Stimulated activated naive CD8-positive, alpha-beta T cell treated with anti-CD3 and anti-CD28 coated beads, Interleukin-15, Interleukin-2, amounts not matched to agents 100 U/mL and 50 U/mL, for 24 hours (primary cell): ENCODE data around the gene SLC16A14.
"Not testable (repeated sequence)": the region's sequence is repeated elsewhere in the genome, so short reads cannot be mapped to it uniquely, and the experiment has no call there.

Experiments
- ATAC-seq: fragments of 150-1000 bp; cut with Tn5 transposase; one replicate; pipeline ENCODE4 v1.10.0; 2021
- DNase-seq: peaks from one replicate; pipeline ENCODE4 v3.0.0; 2021

Gene SLC16A14

GRCh38 chr2:230068651-230069055, at the start of gene SLC16A14:
TSS of gene SLC16A14 (minus strand) at chr2:230068924. CDS start at chr2:230059352, 9,572 bp downstream.
- ATAC-seq (peak; percentile 25), DNase-seq (peak; percentile 30)

- DNase-seq (no peak), ATAC-seq (no peak)
These were observed 38.0 kb upstream of the SLC16A14 start for GRCh38 chr2:230106771-230107170.

DNA sequence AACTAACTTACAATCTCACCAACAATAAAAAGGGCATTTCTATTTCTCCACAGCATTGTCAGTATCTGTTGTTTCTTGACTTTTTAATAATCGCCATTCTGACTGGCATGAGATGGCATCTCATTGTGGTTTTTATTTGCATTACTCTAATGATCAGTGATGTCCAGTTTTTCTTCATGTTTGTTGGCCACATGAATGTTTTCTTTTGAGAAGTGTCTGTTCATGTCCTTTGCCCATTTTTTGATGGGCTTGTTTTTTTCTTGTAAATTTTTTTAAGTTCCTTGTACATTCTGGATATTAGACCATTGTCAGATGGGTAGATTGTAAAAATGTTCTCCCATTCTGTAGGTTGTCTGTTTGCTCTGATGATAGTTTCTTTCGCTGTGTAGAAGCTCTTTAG, 33.2 kb upstream of the SLC16A14 start:
- ATAC-seq, DNase-seq: not testable (repeated sequence)

DNA sequence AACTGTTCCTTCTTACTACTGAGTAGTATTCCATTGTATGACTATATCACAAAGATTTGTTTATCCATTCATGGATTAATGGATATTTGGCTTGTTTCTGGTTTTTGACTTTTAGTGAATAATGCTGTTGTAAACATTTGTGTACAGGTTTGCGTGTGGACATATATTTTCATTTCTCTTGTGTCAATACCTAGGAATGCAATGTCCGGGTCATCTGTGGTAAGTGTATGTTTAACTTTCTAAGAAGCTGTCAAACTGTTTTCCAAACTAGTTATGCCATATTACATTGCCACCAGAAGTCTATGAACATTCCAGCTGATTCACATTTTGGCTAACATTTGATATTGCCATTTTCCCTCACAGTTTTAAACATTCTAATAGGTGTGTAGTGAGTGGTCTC, 29.1 kb upstream of the SLC16A14 start:
- no peak for ATAC-seq
- DNase-seq = no peak

GRCh38 chr2:230097424-230097823, 28.7 kb upstream of the SLC16A14 start:
- DNase-seq (no peak), ATAC-seq (no peak)

GRCh38 chr2:230090967-230091366, 22.2 kb upstream of the SLC16A14 start:
- no peak for DNase-seq
- no peak for ATAC-seq

GRCh38 chr2:230085201-230085600, 16.5 kb upstream of the SLC16A14 start:
- DNase-seq (no peak), ATAC-seq (no peak)

- DNase-seq (no peak), ATAC-seq (no peak)
These were observed 9.3 kb upstream of the SLC16A14 start for GRCh38 chr2:230077851-230078547.

- no peak for ATAC-seq
- no peak for DNase-seq
These were observed 8.1 kb upstream of the SLC16A14 start for GRCh38 chr2:230076819-230077218.

DNA sequence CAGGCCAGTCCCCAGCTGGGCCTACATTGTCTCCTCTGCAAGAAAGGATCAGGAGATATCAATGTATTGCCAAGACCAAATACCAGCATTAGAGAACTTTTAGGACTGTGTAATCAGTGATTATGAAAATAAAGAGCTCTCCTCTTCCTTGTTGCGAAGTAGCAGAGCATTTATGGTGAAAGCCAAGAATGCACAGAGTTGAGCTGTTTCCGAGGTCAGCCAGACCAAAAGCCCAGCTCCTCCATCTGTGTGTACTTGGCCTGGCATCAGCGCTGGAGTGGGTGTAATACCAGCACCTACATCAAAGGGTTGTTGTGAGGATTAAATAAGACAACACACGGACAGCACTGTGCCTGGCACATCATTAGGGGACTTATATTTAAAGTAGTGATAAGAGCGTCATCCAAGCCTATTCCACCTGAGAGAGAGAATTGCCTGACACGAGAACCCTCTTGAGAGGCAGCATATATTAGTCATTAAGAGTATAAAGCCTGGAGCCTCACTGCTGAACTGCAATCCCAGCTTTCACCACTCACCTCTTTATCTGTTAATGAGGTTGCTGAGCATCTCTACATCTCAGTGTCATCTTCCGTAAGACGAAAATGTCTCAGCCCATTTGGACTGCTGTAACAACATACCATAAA, 7.4 kb upstream of the SLC16A14 start:
- ATAC-seq = no peak
- DNase-seq = no peak

DNA sequence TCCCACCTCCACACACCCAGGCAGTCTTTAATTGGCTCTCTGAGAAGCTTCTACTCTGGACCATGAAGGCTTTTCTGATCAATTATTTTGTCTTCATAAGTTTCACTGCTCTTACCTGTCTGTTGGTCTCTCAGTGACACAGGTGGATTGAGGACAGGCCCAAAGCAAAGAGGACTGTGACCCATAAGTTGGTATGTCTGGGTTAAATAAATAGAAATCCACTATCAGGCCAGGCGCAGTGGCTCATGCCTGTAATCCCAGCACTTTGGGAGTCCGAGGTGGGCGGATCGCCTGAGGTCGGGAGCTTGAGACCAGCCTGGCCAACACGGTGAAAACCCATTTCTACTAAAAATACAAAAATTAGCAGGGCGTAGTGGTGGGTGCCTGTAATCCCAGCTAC, 2.7 kb upstream of the SLC16A14 start:
- DNase-seq (no peak), ATAC-seq (no peak)

- no peak for ATAC-seq
- no peak for DNase-seq
These were observed 678 bp upstream of the SLC16A14 start for GRCh38 chr2:230069402-230069801.

GRCh38 chr2:230068016-230068650, 591 bp downstream of the SLC16A14 start:
- ATAC-seq = peak; percentile 47
- peak; percentile 63 for DNase-seq

DNA sequence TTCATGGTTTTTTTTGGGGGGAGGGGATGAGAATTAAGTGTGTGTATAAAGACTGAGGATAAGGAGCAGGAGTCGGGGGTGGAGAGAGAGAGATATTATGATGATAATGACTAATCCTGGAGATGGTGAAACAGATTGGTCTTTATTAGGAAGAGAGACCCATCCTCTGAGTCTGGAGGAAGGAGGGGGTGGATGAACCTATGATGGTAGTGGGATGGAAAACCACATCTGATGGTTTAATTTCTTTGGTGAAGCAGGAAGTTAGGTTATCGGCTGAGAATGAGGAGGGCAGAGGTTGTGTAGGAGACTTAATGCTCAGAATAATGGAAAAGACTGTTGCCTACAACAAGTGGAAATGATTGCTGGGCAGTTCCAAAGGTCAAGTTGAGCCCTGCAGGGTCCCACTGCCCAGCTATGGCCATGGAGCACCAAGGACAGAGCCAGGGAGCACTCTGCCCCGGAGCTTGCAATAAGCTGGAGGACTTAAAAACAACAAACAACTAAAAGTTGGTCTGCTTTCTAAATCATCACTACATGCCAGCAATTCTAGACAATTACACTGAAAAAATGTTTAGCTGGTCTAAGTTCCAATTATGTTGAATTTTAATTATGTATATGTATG, 7.9 kb downstream of the SLC16A14 start:
- ATAC-seq = peak; percentile 77
- DNase-seq = no peak

DNA sequence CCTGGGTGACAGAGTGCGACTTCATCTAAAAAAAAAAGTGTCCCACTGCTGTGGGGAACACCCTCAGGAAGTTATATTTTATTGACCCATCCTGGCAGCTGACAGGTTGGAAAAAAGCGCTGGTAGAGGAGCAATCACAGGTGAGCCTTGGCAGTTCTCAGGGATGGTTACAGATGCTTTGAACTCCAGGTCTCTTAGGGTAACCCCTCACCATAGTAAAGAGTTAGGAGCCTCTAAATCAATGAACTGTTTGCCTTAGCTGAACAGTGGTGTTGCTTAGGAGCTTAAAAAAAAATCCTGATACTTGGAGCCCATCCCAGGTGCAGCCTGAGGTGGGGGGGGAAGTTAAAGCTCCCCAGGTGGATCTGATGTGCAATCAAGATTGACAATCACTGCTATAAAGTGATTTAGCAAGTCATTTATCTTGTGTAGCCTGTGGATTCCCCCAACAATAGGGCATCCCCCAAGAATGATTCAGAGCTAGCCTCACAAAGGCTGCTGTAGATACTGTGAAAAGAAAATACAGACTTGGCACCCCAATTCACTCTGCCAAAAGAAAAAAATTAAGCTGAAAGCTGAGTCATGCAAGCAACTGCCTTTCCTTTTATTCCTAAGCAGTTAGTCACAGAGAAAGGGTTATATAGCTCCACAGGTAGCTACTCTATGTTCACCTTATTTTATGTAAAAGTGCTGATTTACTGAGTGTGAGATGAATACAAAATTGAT, 14.8 kb downstream of the SLC16A14 start:
- peak; percentile 86 for ATAC-seq
- no peak for DNase-seq

DNA sequence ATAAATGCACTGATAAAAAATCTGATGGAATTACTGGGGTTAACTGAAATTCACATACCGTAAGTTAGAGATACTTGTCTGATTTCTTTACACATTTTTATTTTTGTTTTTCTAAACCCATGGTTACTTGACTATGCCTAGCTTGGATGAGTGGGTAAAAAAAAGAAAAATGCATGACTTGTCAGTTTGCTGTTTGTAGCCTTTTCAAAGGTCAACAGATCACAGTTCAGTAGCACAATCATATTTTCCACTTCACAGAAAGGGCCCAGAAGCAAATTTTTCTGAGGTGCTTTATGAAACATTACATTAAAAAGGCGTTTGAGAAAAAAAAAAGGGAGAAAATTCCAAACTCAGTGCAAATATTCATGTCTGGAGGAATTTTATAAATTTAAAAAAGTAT, 16.4 kb downstream of the SLC16A14 start:
- ATAC-seq (peak; percentile 70), DNase-seq (no peak)

DNA sequence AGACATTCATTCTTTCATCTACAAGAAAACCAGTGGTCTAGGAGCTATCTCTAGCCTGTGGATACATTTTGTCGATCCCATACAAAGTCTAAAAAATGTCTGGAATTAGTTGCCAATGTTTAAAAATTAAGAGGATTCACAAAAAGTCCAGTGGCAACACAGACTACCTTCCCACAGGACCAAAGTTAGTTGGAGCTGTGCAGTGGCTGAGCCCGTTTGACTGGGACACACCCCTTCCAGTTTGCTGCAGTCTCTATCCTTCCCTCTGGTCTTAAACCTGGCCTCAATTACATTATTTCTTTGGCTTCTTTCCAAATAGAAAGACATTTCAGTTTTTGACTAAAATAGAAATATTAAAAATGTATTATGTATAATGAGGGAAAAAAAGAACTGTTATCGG, 18.6 kb downstream of the SLC16A14 start:
- ATAC-seq (no peak), DNase-seq (no peak)

- ATAC-seq = peak; percentile 25
These were observed 20.6 kb downstream of the SLC16A14 start for GRCh38 chr2:230048010-230048671.

GRCh38 chr2:230046491-230046890, 22.2 kb downstream of the SLC16A14 start:
- no peak for ATAC-seq
- no peak for DNase-seq

More at GRCh38 chr2:230048010-230048671, 20.6 kb downstream of the SLC16A14 start:
- no peak for DNase-seq

DNA sequence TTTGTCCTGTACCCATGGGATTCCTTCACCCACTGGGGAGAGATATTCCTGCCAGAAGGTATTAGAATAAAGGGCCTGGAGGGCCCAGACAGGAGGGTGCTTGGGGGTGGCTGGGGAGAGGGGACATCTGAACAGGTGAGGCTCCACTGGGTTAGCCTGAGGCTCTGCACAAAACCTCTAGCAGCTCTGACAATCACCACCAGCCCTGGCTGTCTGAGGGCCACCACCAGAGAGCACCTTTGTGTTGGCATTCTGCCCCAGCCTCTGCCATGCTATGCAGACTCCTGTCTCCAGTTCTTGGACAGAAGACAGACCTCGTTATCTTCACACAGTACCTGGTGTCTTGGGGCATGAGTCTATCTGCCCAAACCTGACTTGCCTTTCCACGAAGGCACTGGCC, 25.3 kb downstream of the SLC16A14 start:
- ATAC-seq = no peak
- DNase-seq = no peak

DNA sequence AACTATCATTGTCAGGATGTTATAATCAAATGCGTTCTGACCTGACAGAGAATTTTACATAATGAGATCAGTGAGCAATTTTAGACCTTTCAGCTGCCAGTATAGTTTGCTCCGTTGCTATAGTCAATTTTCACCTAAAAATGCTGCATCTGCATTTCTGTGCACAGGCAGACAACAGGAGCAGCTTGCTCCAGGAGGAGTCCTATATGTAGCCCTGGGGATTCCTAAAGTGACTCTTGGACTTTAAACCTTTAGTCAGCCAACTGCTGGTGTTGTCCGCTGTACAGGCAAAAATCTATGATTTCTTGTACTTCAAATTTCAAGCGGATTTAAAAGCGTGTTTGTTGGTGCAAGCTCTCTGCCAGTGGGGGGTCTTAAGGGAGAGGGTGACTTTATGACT, 25.7 kb downstream of the SLC16A14 start:
- DNase-seq = no peak
- no peak for ATAC-seq

DNA sequence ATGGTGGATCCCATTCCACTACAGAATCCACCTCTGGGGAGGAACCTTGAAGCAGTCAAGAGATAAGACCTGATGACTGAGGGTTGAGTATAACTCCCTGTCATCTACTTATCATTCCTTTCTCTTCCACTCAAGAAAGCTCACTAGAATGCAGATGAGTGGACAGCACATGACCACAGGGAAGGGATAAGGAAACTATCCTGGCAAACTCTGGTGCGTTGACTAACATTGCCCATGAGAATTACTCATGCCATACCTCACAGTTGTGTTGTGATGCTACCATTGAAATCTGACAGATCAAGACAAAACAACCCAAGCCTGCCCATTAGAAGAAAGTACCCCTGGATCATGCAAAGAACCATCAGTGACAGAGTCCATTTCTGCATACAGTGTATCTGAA, 26.5 kb downstream of the SLC16A14 start:
- ATAC-seq = no peak
- DNase-seq = no peak
